Left ventricle myocardium inferior (tissue), 1 donor: Measurements from ENCODE around the gene FOXK1. TPM values are rescaled to one million over a fixed set of nuclear protein-coding genes. Genes with fewer than 3 reads are reported as not detected.
"Not testable (repeated sequence)": the region's sequence is repeated elsewhere in the genome, so short reads cannot be mapped to it uniquely, and the experiment has no call there.

ENCODE experiments used
- DNase-seq: peaks from one replicate; pipeline ENCODE4 v3.0.0-alpha.2; 2020
- H3K27ac ChIP-seq: fragments of 200-600 bp; replicated peaks from 2 replicates; pipeline ENCODE4 v1.8.0; 2021
- H3K27me3 ChIP-seq: fragments of 200-600 bp; 2 replicates; pipeline ENCODE4 v1.8.0; 2021; ENCODE audit warnings: low read depth
- H3K36me3 ChIP-seq: fragments of 200-600 bp; 2 replicates; pipeline ENCODE4 v1.8.0; 2021
- H3K4me1 ChIP-seq: fragments of 200-600 bp; 2 replicates; pipeline ENCODE4 v1.8.0; 2021
- H3K4me3 ChIP-seq: fragments of 200-600 bp; 2 replicates; pipeline ENCODE4 v1.8.0; 2021; ENCODE audit warnings: mild to moderate bottlenecking, moderate library complexity
- H3K9me3 ChIP-seq: fragments of 200-600 bp; replicated peaks from 2 replicates; pipeline ENCODE4 v1.8.0; 2021
- intact Hi-C: fragments of 100-400 bp; cut with micrococcal nuclease; formaldehyde crosslinking; loops from one replicate; pipeline ENCODE4 v1.11.0; 2022
- total RNA-seq: library from RNA; stranded (reverse); fragmentation: NEBNext Ultra II Directional; extraction: Animal tissue kit (Norgen Biotek cat#: 25700); gene quantifications from one replicate; pipeline ENCODE4 v1.2.1, GENCODE V29; 2021
- TF ChIP-seq, protein P1 (sequence below): fragments of 200-600 bp; IDR thresholded peaks from 2 replicates; pipeline ENCODE4 v1.8.0; 2021; ENCODE audit warnings: antibody characterized with exemption, mild to moderate bottlenecking, borderline replicate concordance
- donor health status: DM: no; HTN: yes; CAD: no; lungs with severe emphysema.

FOXK1 gene
- total RNA-seq, 1 donor from 2014 or later, result 18.3 TPM

DNA sequence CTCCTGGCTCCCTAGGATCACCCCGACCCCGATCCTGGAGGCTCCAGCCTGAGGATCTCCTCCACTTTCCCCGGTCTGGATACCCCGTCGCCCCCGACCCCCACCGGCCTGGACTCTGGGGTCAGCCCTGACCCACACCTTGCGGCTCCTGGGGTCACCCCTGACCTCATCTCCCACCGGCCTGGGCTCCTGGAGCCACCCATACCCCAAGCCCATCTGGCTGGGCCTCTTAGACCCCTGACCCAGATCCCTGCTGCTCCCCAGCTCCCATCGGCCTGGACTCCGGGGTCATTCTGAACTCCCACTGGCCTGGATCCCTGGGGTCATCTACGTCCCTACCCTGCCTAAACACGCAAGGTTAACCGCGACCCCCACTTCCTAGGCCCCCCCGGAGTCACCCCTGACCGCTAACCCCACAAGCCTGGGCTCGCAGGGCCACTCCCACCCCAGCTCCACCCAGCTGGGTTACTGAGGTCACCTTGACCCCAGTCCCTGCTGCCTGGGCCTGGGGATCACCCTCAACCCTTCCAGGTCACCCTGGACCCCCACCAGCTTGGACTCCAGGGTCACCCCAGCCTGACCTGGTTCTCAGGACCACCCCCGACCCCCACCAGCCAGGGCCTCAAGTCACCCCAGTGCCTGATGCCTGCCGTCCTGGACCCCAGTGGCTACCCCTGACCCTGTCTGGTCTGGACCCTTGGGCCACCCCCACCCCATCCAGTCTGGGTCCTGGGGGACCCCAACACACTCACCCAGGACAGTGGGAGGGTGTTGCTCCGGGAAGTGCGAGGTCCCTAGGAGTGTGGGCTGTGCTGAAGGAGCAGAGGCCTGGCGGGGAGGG, 1.2 kb downstream of the FOXK1 start:
- TF ChIP-seq, protein P1, sequence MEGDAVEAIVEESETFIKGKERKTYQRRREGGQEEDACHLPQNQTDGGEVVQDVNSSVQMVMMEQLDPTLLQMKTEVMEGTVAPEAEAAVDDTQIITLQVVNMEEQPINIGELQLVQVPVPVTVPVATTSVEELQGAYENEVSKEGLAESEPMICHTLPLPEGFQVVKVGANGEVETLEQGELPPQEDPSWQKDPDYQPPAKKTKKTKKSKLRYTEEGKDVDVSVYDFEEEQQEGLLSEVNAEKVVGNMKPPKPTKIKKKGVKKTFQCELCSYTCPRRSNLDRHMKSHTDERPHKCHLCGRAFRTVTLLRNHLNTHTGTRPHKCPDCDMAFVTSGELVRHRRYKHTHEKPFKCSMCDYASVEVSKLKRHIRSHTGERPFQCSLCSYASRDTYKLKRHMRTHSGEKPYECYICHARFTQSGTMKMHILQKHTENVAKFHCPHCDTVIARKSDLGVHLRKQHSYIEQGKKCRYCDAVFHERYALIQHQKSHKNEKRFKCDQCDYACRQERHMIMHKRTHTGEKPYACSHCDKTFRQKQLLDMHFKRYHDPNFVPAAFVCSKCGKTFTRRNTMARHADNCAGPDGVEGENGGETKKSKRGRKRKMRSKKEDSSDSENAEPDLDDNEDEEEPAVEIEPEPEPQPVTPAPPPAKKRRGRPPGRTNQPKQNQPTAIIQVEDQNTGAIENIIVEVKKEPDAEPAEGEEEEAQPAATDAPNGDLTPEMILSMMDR, result no peak
- DNase-seq, result peak; percentile 43
- H3K36me3 ChIP-seq, result peaks cover 3% of the 10 kb centered on the region
- peak overlapping the region; percentile 97 for H3K4me3 ChIP-seq
- peak overlapping the region; percentile 93 for H3K27ac ChIP-seq
- H3K4me1 ChIP-seq, result peaks cover 56% of the 10 kb centered on the region
- H3K27me3 ChIP-seq, result no peaks in the 10 kb centered on the region
- H3K9me3 ChIP-seq, result no peaks in the 10 kb centered on the region
- intact Hi-C loops, result loop anchor here (5.0 to 10.0 kb wide), 2 partner anchors 41 to 62 kb away; no protein-coding TSS in a partner anchor

DNA sequence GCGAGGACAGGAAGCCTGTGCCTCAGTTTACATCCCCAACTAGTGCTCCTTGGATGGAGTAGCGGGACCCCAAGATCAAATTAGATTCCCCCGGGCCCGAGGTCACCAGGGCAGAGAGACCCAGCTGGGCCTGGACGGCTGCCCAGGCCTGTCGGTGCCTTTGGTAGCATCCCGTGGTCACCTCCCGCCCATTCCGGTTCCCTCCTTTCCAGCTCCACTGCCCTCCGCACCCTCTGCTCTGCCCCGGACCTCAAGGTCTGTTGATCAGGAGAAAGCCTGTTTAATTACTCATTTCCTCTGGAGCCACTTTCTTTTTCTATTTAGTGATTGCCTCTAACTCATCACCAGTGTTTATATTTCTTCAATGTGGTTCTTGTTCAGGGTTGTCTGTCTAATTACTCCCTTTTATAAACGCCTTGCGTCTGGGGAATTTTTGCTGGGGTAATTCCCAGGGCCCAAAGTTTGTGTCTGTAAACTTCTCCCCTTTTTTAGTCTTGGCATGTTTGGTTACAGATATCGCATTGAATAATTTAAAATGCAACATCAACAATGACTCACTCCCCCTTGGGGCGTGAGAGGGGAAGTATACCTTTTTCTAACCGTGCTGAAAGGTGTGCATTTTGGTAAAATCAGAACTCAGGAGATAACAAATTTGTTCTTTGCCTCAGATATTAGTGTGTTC, 1.9 kb downstream of the FOXK1 start:
- peak overlapping the region; percentile 93 for H3K27ac ChIP-seq
- TF ChIP-seq, protein P1, result peak; percentile 19
- intact Hi-C loops, result loop anchor here (5.0 to 10.0 kb wide), 2 partner anchors 42 to 61 kb away; no protein-coding TSS in a partner anchor
- H3K9me3 ChIP-seq, result no peaks in the 10 kb centered on the region
- H3K27me3 ChIP-seq, result no peaks in the 10 kb centered on the region
- H3K4me3 ChIP-seq, result peak overlapping the region; percentile 97
- peak; percentile 68 for DNase-seq
- peaks cover 3% of the 10 kb centered on the region for H3K36me3 ChIP-seq
- H3K4me1 ChIP-seq, result peaks cover 64% of the 10 kb centered on the region

DNA sequence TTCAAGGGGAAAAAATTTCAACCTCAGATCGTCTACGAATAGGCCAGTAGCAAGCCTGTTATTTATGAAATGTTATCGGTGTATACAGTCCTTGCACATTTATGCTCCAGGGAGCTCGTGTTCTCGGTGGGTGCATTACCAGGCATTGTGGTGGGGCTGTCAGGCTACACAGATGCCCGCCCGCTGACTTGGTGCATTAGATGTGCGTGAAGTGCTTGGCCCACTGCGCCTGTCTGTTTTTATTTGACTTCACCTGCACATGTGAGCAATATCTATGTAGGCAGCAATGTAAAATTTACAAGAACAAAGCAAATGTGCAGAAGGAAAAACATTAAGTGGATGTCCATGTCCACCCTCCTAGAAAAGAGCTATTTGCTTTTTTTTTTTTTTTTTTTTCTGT, 2.8 kb downstream of the FOXK1 start:
- H3K27ac ChIP-seq, result peak overlapping the region; percentile 93
- H3K4me1 ChIP-seq, result peaks cover 72% of the 10 kb centered on the region
- peaks cover 3% of the 10 kb centered on the region for H3K36me3 ChIP-seq
- intact Hi-C loops, result loop anchor here (5.0 to 10.0 kb wide), 2 partner anchors 43 to 60 kb away; no protein-coding TSS in a partner anchor
- peak overlapping the region; percentile 97 for H3K4me3 ChIP-seq
- TF ChIP-seq, protein P1, result no peak
- no peaks in the 10 kb centered on the region for H3K27me3 ChIP-seq
- DNase-seq, result no peak
- H3K9me3 ChIP-seq, result no peaks in the 10 kb centered on the region

DNA sequence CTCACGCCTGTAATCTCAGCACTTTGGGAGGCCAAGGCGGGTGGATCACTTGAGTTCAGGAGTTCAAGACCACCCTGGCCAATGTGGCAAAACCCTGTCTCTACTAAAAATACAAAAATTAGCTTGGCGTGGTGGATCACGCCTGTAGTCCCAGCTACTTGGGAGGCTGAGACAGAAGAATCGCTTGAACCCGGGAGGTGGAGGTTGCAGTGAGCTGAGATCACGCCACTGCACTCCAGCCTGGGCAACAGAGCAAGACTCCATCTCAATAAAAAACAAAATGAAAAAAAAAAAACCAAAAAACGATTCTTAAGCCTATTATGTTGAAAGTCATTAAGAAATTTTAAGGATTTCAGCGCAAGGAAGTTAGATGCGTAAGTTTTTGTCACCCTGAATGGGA, 3.6 kb downstream of the FOXK1 start:
- peak overlapping the region; percentile 93 for H3K27ac ChIP-seq
- not testable (repeated sequence) for H3K27me3 ChIP-seq, DNase-seq, H3K4me3 ChIP-seq, H3K9me3 ChIP-seq, H3K36me3 ChIP-seq
- intact Hi-C loops, result loop anchor here (10.0 kb wide), 1 partner anchor 59 kb away; no protein-coding TSS in a partner anchor
- peaks cover 81% of the 10 kb centered on the region for H3K4me1 ChIP-seq

DNA sequence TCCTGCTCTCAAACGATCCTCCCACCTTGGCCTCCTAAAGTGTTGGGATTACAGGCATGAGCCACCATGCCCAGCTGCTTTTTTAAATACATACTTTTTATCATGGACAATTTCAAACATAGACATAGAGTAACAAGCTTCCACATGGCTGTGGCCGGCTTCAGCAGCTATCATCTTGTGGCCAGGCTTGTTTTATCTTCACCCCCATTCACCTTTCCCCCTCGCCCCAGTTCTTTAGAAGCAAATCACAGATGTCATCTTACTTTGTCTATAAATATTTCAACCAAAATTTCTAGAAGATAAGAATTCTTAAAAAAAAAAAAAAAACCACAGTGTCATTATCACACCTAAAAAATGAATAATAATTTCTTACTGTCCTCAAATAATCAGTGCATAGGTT, 5.9 kb downstream of the FOXK1 start:
- TF ChIP-seq, protein P1, result no peak
- DNase-seq, result no peak
- H3K4me1 ChIP-seq, result peaks cover 94% of the 10 kb centered on the region
- H3K27me3 ChIP-seq, result no peaks in the 10 kb centered on the region
- H3K36me3 ChIP-seq, result peaks cover 3% of the 10 kb centered on the region
- intact Hi-C loops, result loop anchor here (10.0 kb wide), 1 partner anchor 57 kb away; no protein-coding TSS in a partner anchor
- no peak overlapping the region for H3K4me3 ChIP-seq
- H3K27ac ChIP-seq, result no peak overlapping the region
- H3K9me3 ChIP-seq, result no peaks in the 10 kb centered on the region
